HG02970 (cell line): ENCODE data around the gene TYMP.
"Not testable (repeated sequence)": the region's sequence is repeated elsewhere in the genome, so short reads cannot be mapped to it uniquely, and the experiment has no call there.

Experiments
- ATAC-seq: cut with Tn5 transposase; IDR thresholded peaks from one replicate; pipeline ENCODE4 v1.9.1; 2021; ENCODE audit warnings: mild to moderate bottlenecking, moderate library complexity, moderate number of reproducible peaks; ENCODE audit not compliant: unreplicated experiment, low FRiP score

Gene TYMP

DNA sequence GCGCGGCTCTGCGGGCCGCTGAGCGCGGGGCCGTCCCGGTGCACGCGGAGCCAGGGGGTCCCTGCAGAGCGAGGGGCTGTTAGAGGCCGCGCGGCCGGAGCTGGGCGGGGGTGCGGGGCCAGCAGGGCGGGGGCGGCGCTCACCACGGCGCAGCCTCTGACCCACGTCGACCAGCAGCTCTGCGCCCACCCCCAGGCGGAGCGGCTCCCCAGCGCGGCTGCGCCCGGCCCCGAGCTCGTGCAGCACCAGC, 4.0 kb downstream of the TYMP start:
- ATAC-seq = peak; percentile 24

GRCh38 chr22:50525104-50525857, 4.5 kb downstream of the TYMP start, which contains the start of gene SCO2:
TSS of gene SCO2 (minus strand) at chr22:50525598. CDS start at chr22:50524411, 1,187 bp downstream.
- peak; percentile 46 for ATAC-seq

DNA sequence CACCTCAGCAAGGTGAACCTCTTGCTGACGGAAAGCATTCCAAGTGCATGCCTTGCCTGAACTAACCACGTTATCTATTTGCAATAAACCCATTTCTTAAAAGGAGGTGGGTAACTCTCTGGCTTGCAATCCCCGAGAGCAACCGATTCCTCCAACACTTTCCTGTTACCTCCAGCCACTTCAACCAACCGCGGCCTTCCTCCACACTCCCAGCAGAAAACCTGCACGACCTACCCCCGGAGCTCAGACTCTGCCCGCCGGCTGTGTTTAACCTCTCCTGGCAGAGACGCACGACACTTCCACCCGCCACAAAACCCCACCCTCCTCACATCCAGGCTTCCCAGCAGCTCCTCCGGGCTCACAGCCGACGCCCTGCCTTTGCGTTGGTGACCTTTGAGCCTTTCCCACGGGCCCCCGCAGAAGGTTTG, 5.1 kb downstream of the TYMP start:
- no peak for ATAC-seq

- ATAC-seq = no peak
Measured at GRCh38 chr22:50523806-50524675, 5.8 kb downstream of the TYMP start.

- ATAC-seq = no peak
Measured at GRCh38 chr22:50523458-50523805, 6.4 kb downstream of the TYMP start.

- ATAC-seq = no peak
Measured at GRCh38 chr22:50522806-50523438, 6.9 kb downstream of the TYMP start.

GRCh38 chr22:50522208-50522805, 7.5 kb downstream of the TYMP start:
- ATAC-seq = no peak

- no peak for ATAC-seq
Measured at GRCh38 chr22:50521710-50522109, 8.1 kb downstream of the TYMP start.

DNA sequence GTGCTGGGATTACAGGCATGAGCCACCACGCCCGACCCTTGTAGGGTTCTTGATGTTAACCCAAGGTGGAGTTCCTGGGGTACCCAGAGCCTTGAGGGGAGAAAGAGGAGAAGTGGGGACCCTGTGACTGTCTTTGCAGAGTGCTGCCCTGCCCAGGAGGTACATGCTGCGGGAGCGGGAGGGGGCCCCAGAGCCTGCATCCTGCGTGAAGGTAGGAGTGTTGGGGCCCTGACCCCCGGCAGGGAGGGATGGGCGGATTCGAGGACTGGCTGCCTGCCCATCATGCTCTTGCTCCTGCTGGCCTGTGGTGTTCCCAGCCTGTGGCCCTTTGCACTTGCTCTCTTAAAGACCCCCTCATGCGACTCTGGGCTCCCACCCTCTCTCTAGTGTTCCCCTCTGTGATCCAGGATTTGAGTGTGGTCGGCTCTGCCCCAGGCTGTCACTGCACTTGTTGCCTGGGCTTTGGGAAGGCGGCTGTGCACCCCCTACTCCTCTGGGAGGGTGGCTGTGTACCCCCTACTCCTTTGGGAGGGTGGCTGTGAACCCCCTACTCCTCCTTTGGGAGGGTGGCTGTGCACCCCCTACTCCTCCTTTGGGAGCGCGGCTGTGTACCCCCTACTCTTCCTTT, 8.9 kb downstream of the TYMP start:
- no peak for ATAC-seq

- ATAC-seq = not testable (repeated sequence)
Measured at GRCh38 chr22:50520184-50520583, 9.6 kb downstream of the TYMP start.

DNA sequence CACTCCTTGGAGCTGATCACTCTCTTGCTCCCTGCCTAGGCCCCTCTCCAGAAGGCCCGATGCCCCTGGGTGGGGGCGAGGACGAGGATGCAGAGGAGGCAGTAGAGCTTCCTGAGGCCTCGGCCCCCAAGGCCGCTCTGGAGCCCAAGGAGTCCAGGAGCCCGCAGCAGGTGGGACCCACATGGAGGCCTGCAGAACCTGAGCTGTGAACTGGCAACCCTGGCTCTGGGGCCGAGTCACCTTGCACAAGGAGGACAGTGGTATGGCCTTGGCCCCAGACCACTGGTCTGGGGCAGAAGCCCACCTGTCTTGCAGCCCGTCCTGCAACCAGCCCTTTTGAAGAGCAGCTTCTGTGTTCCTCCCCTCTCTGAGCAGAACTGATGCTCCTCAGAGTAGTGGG, 10.7 kb downstream of the TYMP start:
- ATAC-seq = no peak

GRCh38 chr22:50518606-50519005, 11.2 kb downstream of the TYMP start:
- ATAC-seq = no peak

- no peak for ATAC-seq
Measured at GRCh38 chr22:50517495-50518260, 12.1 kb downstream of the TYMP start.

- ATAC-seq = no peak
Measured at GRCh38 chr22:50516891-50517290, 12.9 kb downstream of the TYMP start.

- ATAC-seq = no peak
Measured at GRCh38 chr22:50516068-50516467, 13.7 kb downstream of the TYMP start.

DNA sequence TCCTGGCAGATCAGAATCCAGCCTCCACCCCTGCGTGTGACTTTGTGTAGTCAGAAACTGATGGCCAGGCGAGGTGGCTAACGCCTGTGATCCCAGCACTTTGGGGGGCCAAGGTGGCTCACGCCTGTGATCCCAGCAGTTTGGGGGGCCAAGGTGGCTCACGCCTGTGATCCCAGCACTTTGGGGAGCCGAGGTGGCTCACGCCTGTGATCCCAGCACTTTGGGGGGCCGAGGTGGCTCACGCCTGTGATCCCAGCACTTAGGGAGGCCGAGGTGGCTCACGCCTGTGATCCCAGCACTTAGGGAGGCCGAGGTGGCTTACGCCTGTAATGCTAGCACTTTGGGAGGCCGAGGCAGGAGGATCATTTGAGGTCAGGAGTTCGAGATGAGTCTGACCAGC, 16.6 kb downstream of the TYMP start:
- ATAC-seq = no peak

DNA sequence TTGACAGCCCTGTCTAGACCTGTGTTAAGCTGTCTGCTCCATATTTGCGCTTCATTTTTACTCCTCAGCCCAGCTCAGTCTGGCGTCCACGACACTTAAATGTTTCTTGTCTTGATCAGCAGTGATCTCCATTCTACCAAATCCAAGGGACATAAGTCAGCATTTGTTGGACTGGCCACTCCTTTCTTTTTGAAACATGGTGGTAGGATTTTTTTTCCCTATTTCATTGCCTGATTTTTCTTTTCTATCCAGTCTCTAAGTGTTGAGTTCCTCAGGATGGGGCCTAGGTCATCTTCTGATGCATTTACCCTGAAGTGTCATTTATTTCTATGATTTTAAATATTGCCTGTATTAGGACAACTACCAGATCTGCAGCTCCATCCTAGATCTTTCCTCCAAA, 20.9 kb downstream of the TYMP start:
- no peak for ATAC-seq

- peak; percentile 73 for ATAC-seq
Measured at GRCh38 chr22:50507991-50508884, 21.6 kb downstream of the TYMP start, which contains the start of gene NCAPH2. TSS of gene NCAPH2 (plus strand) at chr22:50508224. CDS start at chr22:50508338, 114 bp downstream.
